RPMI8226 (cell line): ENCODE results near the gene ANKRD44.
A peak's percentile ranks its signal among the peaks of the same experiment; 100 is the strongest.
"Not testable (repeated sequence)": the region's sequence is repeated elsewhere in the genome, so short reads cannot be mapped to it uniquely, and the experiment has no call there.

Experiments used
- DNase-seq: peaks from one replicate; pipeline ENCODE4 v3.0.0-alpha.2; 2015

The ANKRD44 gene

GRCh38 chr2:197071213-197071612 is 239.4 kb downstream of the ANKRD44 start:
- peak; percentile 20 for DNase-seq

GRCh38 chr2:197069958-197070357 is 240.6 kb downstream of the ANKRD44 start:
- no peak for DNase-seq

- not testable (repeated sequence) for DNase-seq
Observed at GRCh38 chr2:197062574-197062973, 248.0 kb downstream of the ANKRD44 start.

GRCh38 chr2:197059477-197059876 is 251.1 kb downstream of the ANKRD44 start:
- DNase-seq, result no peak

GRCh38 chr2:197058777-197059300 is 251.7 kb downstream of the ANKRD44 start:
- no peak for DNase-seq

- DNase-seq, result no peak
Observed at GRCh38 chr2:197057959-197058358, 252.6 kb downstream of the ANKRD44 start.

GRCh38 chr2:197055045-197055444 is 255.5 kb downstream of the ANKRD44 start:
- no peak for DNase-seq

GRCh38 chr2:197054437-197054836 is 256.1 kb downstream of the ANKRD44 start:
- DNase-seq, result no peak

GRCh38 chr2:197052356-197052755 is 258.2 kb downstream of the ANKRD44 start:
- no peak for DNase-seq

- no peak for DNase-seq
Observed at GRCh38 chr2:197045115-197045514, 265.5 kb downstream of the ANKRD44 start.

- DNase-seq, result no peak
Observed at GRCh38 chr2:197042739-197043196, 267.8 kb downstream of the ANKRD44 start.

GRCh38 chr2:197037863-197038398 is 272.6 kb downstream of the ANKRD44 start:
- no peak for DNase-seq

- DNase-seq, result no peak
Observed at GRCh38 chr2:197035002-197035401, 275.6 kb downstream of the ANKRD44 start.

GRCh38 chr2:197034292-197034691 is 276.3 kb downstream of the ANKRD44 start:
- no peak for DNase-seq

GRCh38 chr2:197033222-197033621 is 277.4 kb downstream of the ANKRD44 start:
- no peak for DNase-seq

- DNase-seq, result no peak
Observed at GRCh38 chr2:197031803-197032202, 278.8 kb downstream of the ANKRD44 start.

GRCh38 chr2:197030090-197030489 is 280.5 kb downstream of the ANKRD44 start:
- DNase-seq, result no peak

- no peak for DNase-seq
Observed at GRCh38 chr2:197028633-197029032, 281.9 kb downstream of the ANKRD44 start.

- no peak for DNase-seq
Observed at GRCh38 chr2:197028230-197028629, 282.4 kb downstream of the ANKRD44 start.

GRCh38 chr2:197024206-197024605 is 286.4 kb downstream of the ANKRD44 start:
- no peak for DNase-seq

GRCh38 chr2:197020921-197021320 is 289.7 kb downstream of the ANKRD44 start:
- not testable (repeated sequence) for DNase-seq

- DNase-seq, result no peak
Observed at GRCh38 chr2:197013098-197013497, 297.5 kb downstream of the ANKRD44 start.

- DNase-seq, result peak; percentile 52
Observed at GRCh38 chr2:197011801-197012641, 298.6 kb downstream of the ANKRD44 start.

GRCh38 chr2:197011021-197011417 is 299.6 kb downstream of the ANKRD44 start:
- no peak for DNase-seq
